ENCODE data around the gene SNAPC1.
"Not testable (repeated sequence)": the region's sequence is repeated elsewhere in the genome, so short reads cannot be mapped to it uniquely, and the experiment has no call there.

SNAPC1 gene, protein sequence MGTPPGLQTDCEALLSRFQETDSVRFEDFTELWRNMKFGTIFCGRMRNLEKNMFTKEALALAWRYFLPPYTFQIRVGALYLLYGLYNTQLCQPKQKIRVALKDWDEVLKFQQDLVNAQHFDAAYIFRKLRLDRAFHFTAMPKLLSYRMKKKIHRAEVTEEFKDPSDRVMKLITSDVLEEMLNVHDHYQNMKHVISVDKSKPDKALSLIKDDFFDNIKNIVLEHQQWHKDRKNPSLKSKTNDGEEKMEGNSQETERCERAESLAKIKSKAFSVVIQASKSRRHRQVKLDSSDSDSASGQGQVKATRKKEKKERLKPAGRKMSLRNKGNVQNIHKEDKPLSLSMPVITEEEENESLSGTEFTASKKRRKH
- 11.6 reads per million, percentile 35 among the genes with 10 or more reads in this experiment for total RNA-seq

DNA sequence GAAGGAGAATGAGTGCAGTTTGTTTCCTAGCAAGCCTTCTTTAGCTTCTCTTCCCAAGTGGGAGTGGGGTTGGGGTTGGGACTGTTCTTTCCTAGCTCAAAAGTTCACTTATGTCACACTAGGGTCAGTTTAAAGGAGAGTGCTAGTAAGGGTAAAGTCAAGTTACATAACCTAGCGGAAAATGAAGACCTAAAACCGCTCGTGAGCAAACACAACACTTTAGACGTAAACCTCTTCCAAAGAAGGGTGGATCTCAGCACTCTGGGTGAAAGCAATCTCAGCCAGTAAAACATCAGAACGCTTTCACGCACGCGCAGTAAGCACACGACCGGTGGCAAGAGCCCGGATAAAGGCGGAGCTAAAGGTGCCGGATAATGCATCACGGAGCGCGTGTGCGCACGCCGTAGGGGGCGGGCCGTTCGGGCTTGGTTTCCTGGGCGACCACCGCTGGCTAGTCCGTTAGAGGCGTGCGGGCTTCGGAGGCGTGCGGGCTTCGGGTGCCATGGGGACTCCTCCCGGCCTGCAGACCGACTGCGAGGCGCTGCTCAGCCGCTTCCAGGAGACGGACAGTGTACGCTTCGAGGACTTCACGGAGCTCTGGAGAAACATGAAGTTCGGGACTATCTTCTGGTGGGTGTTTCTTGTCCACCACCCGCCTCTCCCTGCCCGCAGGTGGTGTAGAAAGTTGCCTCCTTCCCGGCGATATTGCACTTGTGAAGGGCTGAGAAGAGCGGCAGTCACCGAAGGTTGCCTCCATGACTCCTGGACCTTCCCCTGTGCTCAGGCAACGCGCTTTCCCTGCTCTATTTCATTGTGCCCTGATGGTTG lies at the start of gene SNAPC1:
TSS of gene SNAPC1 (plus strand) at position 462 of the 828 bp plus-strand sequence. CDS start at position 503, 41 bp downstream.
- peak; percentile 97 for DNase-seq

- no peak for DNase-seq
Measured at GRCh38 chr14:61713724-61714437, 48.3 kb upstream of the SNAPC1 start.

DNA sequence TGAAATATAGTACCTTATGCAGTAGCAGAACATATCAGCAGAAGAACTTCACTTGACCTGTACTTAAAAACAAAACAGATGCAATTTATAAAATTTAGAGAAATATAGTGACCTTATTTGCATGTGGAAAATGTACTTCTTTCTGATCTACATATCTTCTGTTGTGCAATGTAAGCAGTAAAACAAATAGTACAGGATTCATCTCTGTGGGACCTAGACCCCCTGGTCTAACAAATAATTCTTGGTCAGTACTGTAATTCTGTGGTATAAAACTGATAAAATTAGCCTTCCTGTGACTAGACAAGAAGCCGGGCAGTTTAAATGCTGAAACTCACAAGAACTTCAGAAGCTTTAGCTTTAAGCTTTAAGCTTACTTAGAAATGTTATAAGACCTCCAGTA lies 45.3 kb upstream of the SNAPC1 start:
- no peak for DNase-seq

DNA sequence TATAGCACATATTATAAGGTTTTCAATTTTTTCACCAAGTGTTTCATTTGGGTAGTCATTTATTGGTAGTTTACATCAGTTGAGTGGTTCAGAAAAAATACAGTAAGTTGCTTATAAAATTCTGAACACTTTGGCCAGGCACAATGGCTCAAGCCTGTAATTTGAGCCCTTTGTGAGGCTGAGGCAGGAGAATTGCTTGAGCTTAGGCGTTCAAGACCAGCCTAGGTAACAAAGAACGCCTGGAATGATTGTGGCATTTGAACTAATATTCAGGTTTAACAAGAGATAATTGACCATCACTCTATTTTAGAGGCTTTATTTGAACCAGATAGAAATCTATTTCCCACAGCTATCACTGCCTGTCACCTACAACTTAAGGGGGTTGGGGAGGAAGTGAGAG lies 44.2 kb upstream of the SNAPC1 start:
- DNase-seq = no peak

DNA sequence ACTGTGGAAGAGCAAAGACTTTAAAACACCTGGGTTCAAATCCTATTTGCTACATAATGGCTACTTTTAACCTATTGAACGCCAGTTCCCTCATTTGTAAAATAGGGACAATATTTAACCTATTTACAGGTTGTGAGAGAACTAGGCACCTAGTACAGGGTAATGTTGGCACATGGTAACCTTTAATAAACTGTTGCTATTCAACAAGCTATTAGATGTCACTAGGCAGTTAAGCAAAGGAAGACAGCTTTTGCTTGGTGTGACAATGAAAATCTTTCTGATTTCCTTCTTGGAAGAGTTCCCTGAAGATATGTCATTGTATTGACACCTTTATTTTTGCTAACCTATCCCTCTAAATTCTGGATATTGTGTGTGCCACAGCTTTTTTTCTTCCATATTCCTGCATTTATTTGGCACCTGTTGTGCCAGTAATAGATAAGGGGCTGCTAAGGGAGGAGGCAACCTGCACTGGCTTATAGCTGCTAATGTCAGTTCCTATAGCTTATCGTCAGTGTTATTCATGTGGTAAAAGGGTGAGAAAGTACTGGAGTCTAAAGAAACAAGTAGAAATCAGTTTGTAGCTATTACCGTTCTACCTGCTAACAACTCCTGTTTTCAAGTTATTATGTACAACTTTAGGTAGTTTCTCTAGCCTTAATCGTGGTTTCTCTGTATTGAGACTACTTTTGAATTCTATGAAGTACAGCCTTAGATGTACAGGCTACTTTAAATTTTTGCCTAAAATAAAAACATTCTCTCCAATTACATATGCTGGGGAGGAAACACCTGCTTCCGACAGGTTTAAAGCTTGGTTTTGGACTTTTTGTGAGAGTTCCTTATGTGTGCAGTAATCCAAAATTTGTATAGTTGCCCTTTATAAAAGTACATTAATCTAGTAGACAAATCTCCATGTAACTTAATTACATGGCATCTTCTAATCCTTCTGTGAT lies 42.6 kb upstream of the SNAPC1 start:
- no peak for DNase-seq

DNA sequence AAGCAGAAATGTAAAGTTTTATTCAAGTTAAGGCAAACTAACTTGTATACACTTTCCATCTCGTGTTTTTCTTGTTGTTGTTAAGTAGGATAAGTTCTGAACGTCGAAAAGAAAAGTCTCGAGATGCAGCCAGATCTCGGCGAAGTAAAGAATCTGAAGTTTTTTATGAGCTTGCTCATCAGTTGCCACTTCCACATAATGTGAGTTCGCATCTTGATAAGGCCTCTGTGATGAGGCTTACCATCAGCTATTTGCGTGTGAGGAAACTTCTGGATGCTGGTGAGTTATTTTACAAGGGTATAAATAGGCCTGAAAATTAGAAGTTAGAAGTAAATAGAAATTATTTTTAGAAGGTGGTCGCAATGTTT lies 41.9 kb upstream of the SNAPC1 start:
- DNase-seq = no peak

- DNase-seq = no peak
Measured at GRCh38 chr14:61720741-61721140, 41.5 kb upstream of the SNAPC1 start.

GRCh38 chr14:61724133-61724532 lies 38.1 kb upstream of the SNAPC1 start:
- no peak for DNase-seq

GRCh38 chr14:61726778-61727658 lies 35.2 kb upstream of the SNAPC1 start:
- no peak for DNase-seq

GRCh38 chr14:61730756-61731373 lies 31.4 kb upstream of the SNAPC1 start:
- peak; percentile 6 for DNase-seq

DNA sequence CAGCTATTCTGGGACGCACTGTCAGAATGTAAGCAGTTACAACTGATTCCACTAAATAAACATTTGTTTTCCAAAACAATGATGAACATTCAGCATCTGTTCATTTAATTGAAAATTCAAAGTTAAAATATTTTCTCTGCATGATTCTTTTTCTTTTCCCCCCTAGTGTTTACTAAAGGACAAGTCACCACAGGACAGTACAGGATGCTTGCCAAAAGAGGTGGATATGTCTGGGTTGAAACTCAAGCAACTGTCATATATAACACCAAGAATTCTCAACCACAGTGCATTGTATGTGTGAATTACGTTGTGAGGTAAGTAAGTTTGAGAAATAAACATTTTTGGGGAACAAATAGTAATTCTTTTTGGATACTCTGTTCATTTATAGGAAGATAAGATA lies 28.2 kb upstream of the SNAPC1 start:
- no peak for DNase-seq

GRCh38 chr14:61736751-61737150 lies 25.5 kb upstream of the SNAPC1 start:
- no peak for DNase-seq

DNA sequence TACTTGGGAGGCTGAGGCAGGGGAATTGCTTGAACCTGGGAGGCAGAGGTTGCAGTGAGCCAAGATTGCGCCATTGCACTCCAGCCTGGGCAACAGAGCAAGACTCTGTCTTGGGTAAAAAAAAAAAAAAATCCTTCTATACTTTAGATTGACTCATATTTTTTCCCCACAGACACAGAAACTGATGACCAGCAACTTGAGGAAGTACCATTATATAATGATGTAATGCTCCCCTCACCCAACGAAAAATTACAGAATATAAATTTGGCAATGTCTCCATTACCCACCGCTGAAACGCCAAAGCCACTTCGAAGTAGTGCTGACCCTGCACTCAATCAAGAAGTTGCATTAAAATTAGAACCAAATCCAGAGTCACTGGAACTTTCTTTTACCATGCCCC lies 24.3 kb upstream of the SNAPC1 start:
- DNase-seq = no peak

GRCh38 chr14:61739133-61739532 lies 23.1 kb upstream of the SNAPC1 start:
- no peak for DNase-seq

DNA sequence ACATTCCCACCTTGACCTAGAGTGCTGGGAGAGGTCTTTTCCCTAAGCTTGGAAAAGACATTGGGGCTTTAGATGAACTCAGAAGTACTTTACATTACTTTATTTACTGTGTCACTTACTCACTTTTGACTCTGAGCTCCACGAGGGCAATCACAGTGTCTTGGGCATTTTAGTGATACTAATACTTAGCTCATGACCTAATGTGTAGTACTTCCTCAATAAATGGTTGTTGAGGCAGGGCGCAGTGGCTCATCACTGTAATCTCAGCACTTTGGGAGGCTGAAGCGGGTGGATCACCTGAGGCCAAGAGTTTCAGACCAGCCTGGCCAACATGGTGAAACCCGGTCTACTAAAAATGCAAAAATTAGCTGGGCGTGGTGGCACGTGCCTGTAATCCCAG lies 19.8 kb upstream of the SNAPC1 start:
- DNase-seq = no peak

- no peak for DNase-seq
Measured at GRCh38 chr14:61744238-61744637, 18.0 kb upstream of the SNAPC1 start.

DNA sequence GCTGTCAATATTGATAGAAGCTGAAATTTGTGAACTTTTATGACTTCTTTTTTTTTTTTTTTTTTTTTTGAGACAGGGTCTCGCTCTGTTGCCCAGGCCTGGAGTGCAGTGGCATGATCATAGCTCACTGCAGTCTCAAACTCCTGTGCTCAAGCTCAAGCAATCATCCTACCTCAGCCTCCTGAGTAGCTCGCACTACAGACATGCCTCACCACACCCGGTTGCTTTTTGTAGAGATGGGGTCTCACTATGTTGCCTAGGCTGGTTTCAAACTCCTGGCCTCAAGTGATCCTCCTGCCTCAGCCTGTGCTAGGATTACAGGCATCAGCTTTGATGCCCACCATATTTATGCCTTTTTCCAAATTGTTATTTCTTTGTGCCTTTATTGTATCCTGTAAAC lies 15.9 kb upstream of the SNAPC1 start:
- DNase-seq = not testable (repeated sequence)

DNA sequence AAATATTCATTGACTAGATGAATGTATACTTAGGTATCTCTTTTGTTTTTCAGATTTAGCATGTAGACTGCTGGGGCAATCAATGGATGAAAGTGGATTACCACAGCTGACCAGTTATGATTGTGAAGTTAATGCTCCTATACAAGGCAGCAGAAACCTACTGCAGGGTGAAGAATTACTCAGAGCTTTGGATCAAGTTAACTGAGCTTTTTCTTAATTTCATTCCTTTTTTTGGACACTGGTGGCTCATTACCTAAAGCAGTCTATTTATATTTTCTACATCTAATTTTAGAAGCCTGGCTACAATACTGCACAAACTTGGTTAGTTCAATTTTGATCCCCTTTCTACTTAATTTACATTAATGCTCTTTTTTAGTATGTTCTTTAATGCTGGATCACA lies 15.3 kb upstream of the SNAPC1 start:
- no peak for DNase-seq

GRCh38 chr14:61747342-61747741 lies 14.9 kb upstream of the SNAPC1 start:
- DNase-seq = no peak

GRCh38 chr14:61749264-61749663 lies 13.0 kb upstream of the SNAPC1 start:
- DNase-seq = no peak

GRCh38 chr14:61749867-61750266 lies 12.4 kb upstream of the SNAPC1 start:
- DNase-seq = no peak
